Measurements from ENCODE around the gene ZNF827. TPM values are rescaled to one million over a fixed set of nuclear protein-coding genes. Genes with fewer than 3 reads are reported as not detected.

Gene ZNF827
- total and polyA plus RNA-seq, 11 donors, result 4.5 to 30.1 (median 18.1) TPM

- Histone ChIP-seq H3K27ac (peak overlapping the region in 1 of 12 donors; percentile 15), H3K27me3 (no peaks in the 10 kb centered on the region), H3K9me3 (no peaks in the 10 kb centered on the region), H3K4me3 (no peak overlapping the region), H3K36me3 (peaks cover 0 to 15% (median 3%) of the 10 kb centered on the region in 9 donors), H3K4me1 (peaks cover 0 to 21% (median 15%) of the 10 kb centered on the region in 12 donors)
- 66 to 72% (median 70%) methylated on average over 3 of the region's 3 CpGs for WGBS, 4 donors
- DNase-seq (no peak), ATAC-seq (peak in 3 of 4 donors; percentile 18 to 65 (median 43))
- no peak for TF ChIP-seq CTCF (IDR thresholded peaks at IDR 0.05)
- no peak for TF ChIP-seq POLR2A (IDR thresholded peaks at IDR 0.05)
- intact Hi-C loops (cut with DNase I), result loop anchor here in 2 of 10 donors (5.0 to 10.0 kb wide), 2 partner anchors 35 to 92 kb away; no protein-coding TSS in a partner anchor
Measured at GRCh38 chr4:145852256-145852839, 86.3 kb downstream of the ZNF827 start.

GRCh38 chr4:145851511-145852201, 87.0 kb downstream of the ZNF827 start:
- TF ChIP-seq CTCF (IDR thresholded peaks at IDR 0.05) (no peak), POLR2A (IDR thresholded peaks at IDR 0.05) (no peak)
- peak in 1 of 4 donors; percentile 54 for ATAC-seq
- Histone ChIP-seq H3K4me1 (peaks cover 0 to 21% (median 15%) of the 10 kb centered on the region in 12 donors), H3K4me3 (no peak overlapping the region), H3K27ac (peak overlapping the region in 2 of 12 donors; percentile 15 to 21), H3K9me3 (no peaks in the 10 kb centered on the region), H3K27me3 (no peaks in the 10 kb centered on the region), H3K36me3 (peaks cover 0 to 15% (median 3%) of the 10 kb centered on the region in 9 donors)
- intact Hi-C loops (cut with DNase I), result loop anchor here in 2 of 10 donors (5.0 to 10.0 kb wide), 2 partner anchors 36 to 93 kb away; no protein-coding TSS in a partner anchor
- no peak for DNase-seq
- 54 to 65% (median 64%) methylated on average over 2 of the region's 2 CpGs for WGBS, 4 donors

- Histone ChIP-seq H3K4me1 (peaks cover 0 to 26% (median 14%) of the 10 kb centered on the region in 12 donors), H3K27ac (no peak overlapping the region), H3K9me3 (no peaks in the 10 kb centered on the region), H3K27me3 (no peaks in the 10 kb centered on the region), H3K4me3 (no peak overlapping the region), H3K36me3 (peaks cover 0 to 37% (median 3%) of the 10 kb centered on the region in 9 donors)
- 75 to 80% (median 76%) methylated on average over 7 of the region's 7 CpGs for WGBS, 4 donors
- TF ChIP-seq CTCF (IDR thresholded peaks at IDR 0.05), result no peak
- intact Hi-C loops (cut with DNase I), result loop anchor here in 3 of 10 donors (10.0 kb wide), 2 partner anchors 87 to 1067 kb away; partner anchors contain the start of gene ZNF827 (in 2 of the 3)
- DNase-seq, result no peak
- ATAC-seq, result peak in 1 of 4 donors; percentile 17
Measured at GRCh38 chr4:145847764-145848163, 90.9 kb downstream of the ZNF827 start.

- Histone ChIP-seq H3K4me3 (no peak overlapping the region), H3K27me3 (no peaks in the 10 kb centered on the region), H3K9me3 (no peaks in the 10 kb centered on the region), H3K36me3 (peaks cover 0 to 44% (median 3%) of the 10 kb centered on the region in 9 donors), H3K27ac (no peak overlapping the region), H3K4me1 (peaks cover 0 to 20% (median 0%) of the 10 kb centered on the region in 12 donors)
- ATAC-seq, result no peak
- DNase-seq, result no peak
- WGBS, 4 donors, result 90 to 93% (median 92%) methylated on average over 4 of the region's 4 CpGs
- TF ChIP-seq POLR2A (IDR thresholded peaks at IDR 0.05) (no peak), CTCF (IDR thresholded peaks at IDR 0.05) (no peak)
- intact Hi-C loops (cut with DNase I), result loop anchor here in 3 of 10 donors (10.0 kb wide), 2 partner anchors 90 to 1070 kb away; partner anchors contain the start of gene ZNF827 (in 2 of the 3)
Measured at GRCh38 chr4:145845118-145845517, 93.5 kb downstream of the ZNF827 start.
